ENCODE results near the gene TRAPPC3. TPM values are rescaled to one million over a fixed set of nuclear protein-coding genes. Genes with fewer than 3 reads are reported as not detected.

The TRAPPC3 gene
- total RNA-seq, 1 experiment from 2014 or later = 52.7 TPM

- H3K4me2 ChIP-seq (ENCODE audit: insufficient read depth, insufficient read length, low read length) = no peak overlapping the region
- H2BK20ac ChIP-seq (ENCODE audit: low read depth, low read length, poor library complexity, severe bottlenecking) = no peak overlapping the region
- no peak overlapping the region; a peak in 1 of 7 replicates for H3K27ac Mint-ChIP-seq
- no peaks in the 10 kb centered on the region for H3K79me2 ChIP-seq (ENCODE audit: insufficient read depth, low read length)
- H3T11ph ChIP-seq (ENCODE audit: low read length) = no peak overlapping the region
- H2BK120ac ChIP-seq (ENCODE audit: low read depth, low read length, poor library complexity, severe bottlenecking) = no peak overlapping the region
- H3K4me1 ChIP-seq (ENCODE audit: insufficient read depth, low read length) = no peaks in the 10 kb centered on the region
- WGBS (ENCODE audit: extremely low coverage, insufficient read length, low lambda C conversion rate) = no CpG with 5 or more reads among the region's 18 CpGs
- TF ChIP-seq CTCF (conservative IDR thresholded peaks at IDR 0.05) = no peak
- no peak overlapping the region for H2AFZ ChIP-seq (ENCODE audit: low read length)
- no peaks in the 10 kb centered on the region for H3K36me3 Mint-ChIP-seq (ENCODE audit: insufficient read depth in 1 of 3, low read depth in 3 of 3)
- H3K27me3 Mint-ChIP-seq (ENCODE audit: low read depth) = peaks cover 3% of the 10 kb centered on the region
- H4K8ac ChIP-seq (replicated peaks; ENCODE audit: insufficient read length, low read depth, low read length) = no peak overlapping the region
- H3K4me3 Mint-ChIP-seq = no peak overlapping the region
- no peak overlapping the region for H3K9ac ChIP-seq (ENCODE audit: extremely low read depth, insufficient read length, low read length)
- H3K9me3 Mint-ChIP-seq = no peaks in the 10 kb centered on the region
- no peak overlapping the region for H4K91ac ChIP-seq (ENCODE audit: insufficient read length, low read depth, low read length)
- H3K9me3 ChIP-seq (ENCODE audit: control insufficient read depth, low read depth, low read length) = no peaks in the 10 kb centered on the region
- H4K5ac ChIP-seq (ENCODE audit: insufficient read length, low read depth, low read length) = no peak overlapping the region
- no peaks in the 10 kb centered on the region for H3K23me2 ChIP-seq (ENCODE audit: insufficient read length, low read depth, low read length, poor library complexity, severe bottlenecking)
- no peak overlapping the region for H3K14ac ChIP-seq (ENCODE audit: insufficient read depth, low read length)
- no peak overlapping the region for H2AK5ac ChIP-seq (ENCODE audit: insufficient read length, low read length)
- no peak for DNase-seq
- no peaks in the 10 kb centered on the region for H3K79me1 ChIP-seq (ENCODE audit: insufficient read depth, low read depth, low read length, poor library complexity, severe bottlenecking)
- H3K18ac ChIP-seq (ENCODE audit: insufficient read length, low read depth, low read length) = no peak overlapping the region
- no peak overlapping the region for H2BK5ac ChIP-seq (ENCODE audit: insufficient read length, low read length)
- no peak overlapping the region for H3K4ac ChIP-seq (ENCODE audit: low read depth, low read length)
- H3K4me1 Mint-ChIP-seq = peaks cover 7 to 31% of the 10 kb centered on the region in 2 experiments
- no peaks in the 10 kb centered on the region for H3K27me3 ChIP-seq (ENCODE audit: insufficient read depth, low read length)
- no peak overlapping the region for H2BK12ac ChIP-seq (ENCODE audit: insufficient read length, low read depth, low read length)
- H2BK15ac ChIP-seq (ENCODE audit: low read depth, low read length) = no peak overlapping the region
- no peak overlapping the region for H3K56ac ChIP-seq (ENCODE audit: insufficient read length, low read depth, low read length)
- H3K27ac ChIP-seq (ENCODE audit: insufficient read length, low read depth, low read length) = no peak overlapping the region
- no peak overlapping the region for H3K23ac ChIP-seq (ENCODE audit: insufficient read length, low read depth, low read length)
- H4K20me1 ChIP-seq (ENCODE audit: control insufficient read depth, insufficient read depth, insufficient read length) = no peaks in the 10 kb centered on the region
Measured at GRCh38 chr1:36115200-36115669, 34.1 kb downstream of the TRAPPC3 start.
